ENCODE results near the gene GNLY. TPM values are rescaled to one million over a fixed set of nuclear protein-coding genes. Genes with fewer than 3 reads are reported as not detected.
A peak's percentile ranks its signal among the peaks of the same experiment; 100 is the strongest.

GNLY gene
- total and polyA plus RNA-seq, 5 experiments from 2014 or later: 5.3 to 1,108 (median 21.0) TPM

- peaks cover 0 to 3% (median 0%) of the 10 kb centered on the region in 5 donors for H3K27me3 Mint-ChIP-seq
- no peak overlapping the region for H3K27ac Mint-ChIP-seq
- H3K36me3 Mint-ChIP-seq: no peaks in the 10 kb centered on the region
- no peak for DNase-seq
- POLR2A ChIA-PET: interaction anchor here (0.6 kb wide), 1 partner anchor 188 kb away, joined by 3 read pairs; no protein-coding TSS in a partner anchor
- peak overlapping the region in 2 of 10 donors; percentile 24 to 66 for H3K4me3 Mint-ChIP-seq
- no peak for ATAC-seq
- H3K9me3 Mint-ChIP-seq: no peaks in the 10 kb centered on the region
- H3K4me1 Mint-ChIP-seq: peaks cover 0 to 21% (median 4%) of the 10 kb centered on the region in 4 donors
Observed at GRCh38 chr2:85680707-85681371, 13.3 kb upstream of the GNLY start.

GRCh38 chr2:85681372-85681763 is 12.8 kb upstream of the GNLY start:
- POLR2A ChIA-PET: no interaction called here
- DNase-seq (peak in 1 of 10 donors; percentile 28), ATAC-seq (no peak)
- H3K4me1 Mint-ChIP-seq: peaks cover 0 to 21% (median 4%) of the 10 kb centered on the region in 4 donors
- H3K9me3 Mint-ChIP-seq: no peaks in the 10 kb centered on the region
- H3K36me3 Mint-ChIP-seq: no peaks in the 10 kb centered on the region
- H3K4me3 Mint-ChIP-seq: peak overlapping the region in 2 of 10 donors; percentile 12 to 66
- peaks cover 0 to 3% (median 0%) of the 10 kb centered on the region in 5 donors for H3K27me3 Mint-ChIP-seq
- peak overlapping the region in 1 of 10 donors; percentile 28 for H3K27ac Mint-ChIP-seq

- no peaks in the 10 kb centered on the region for H3K9me3 Mint-ChIP-seq
- no peak overlapping the region for H3K27ac Mint-ChIP-seq
- no peaks in the 10 kb centered on the region for H3K36me3 Mint-ChIP-seq
- ATAC-seq (no peak), DNase-seq (no peak)
- H3K4me3 Mint-ChIP-seq: peak overlapping the region in 1 of 10 donors; percentile 66
- POLR2A ChIA-PET: no interaction called here
- H3K27me3 Mint-ChIP-seq: peaks cover 0 to 3% (median 0%) of the 10 kb centered on the region in 5 donors
- H3K4me1 Mint-ChIP-seq: peaks cover 0 to 21% (median 4%) of the 10 kb centered on the region in 4 donors
Observed at GRCh38 chr2:85681776-85682175, 12.4 kb upstream of the GNLY start.

DNA sequence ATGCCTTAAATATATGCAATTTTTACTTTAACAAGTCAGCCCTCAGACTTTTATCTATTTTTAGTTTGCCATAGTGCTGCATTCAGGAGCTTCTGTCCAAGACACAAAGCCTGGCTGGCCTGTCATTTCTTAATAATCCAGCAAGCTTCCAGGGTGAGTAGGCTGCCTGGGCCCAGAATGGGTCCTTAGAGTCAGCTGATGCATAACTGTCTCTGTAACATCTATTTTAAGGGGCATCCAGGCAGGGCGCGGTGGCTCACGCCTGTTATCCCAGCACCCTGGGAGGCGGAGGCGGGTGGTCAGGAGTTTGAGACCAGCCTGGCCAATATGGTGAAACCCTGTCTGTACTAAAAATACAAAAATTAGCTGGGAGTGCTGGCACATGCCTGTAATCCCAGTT is 11.8 kb upstream of the GNLY start:
- Mint-ChIP-seq H3K27ac (no peak overlapping the region), H3K4me3 (no peak overlapping the region), H3K27me3 (peaks cover 0 to 3% (median 0%) of the 10 kb centered on the region in 5 donors), H3K9me3 (no peaks in the 10 kb centered on the region), H3K4me1 (peaks cover 0 to 21% (median 4%) of the 10 kb centered on the region in 4 donors), H3K36me3 (no peaks in the 10 kb centered on the region)
- POLR2A ChIA-PET: no interaction called here
- ATAC-seq (no peak), DNase-seq (peak in 1 of 10 donors; percentile 45)

DNA sequence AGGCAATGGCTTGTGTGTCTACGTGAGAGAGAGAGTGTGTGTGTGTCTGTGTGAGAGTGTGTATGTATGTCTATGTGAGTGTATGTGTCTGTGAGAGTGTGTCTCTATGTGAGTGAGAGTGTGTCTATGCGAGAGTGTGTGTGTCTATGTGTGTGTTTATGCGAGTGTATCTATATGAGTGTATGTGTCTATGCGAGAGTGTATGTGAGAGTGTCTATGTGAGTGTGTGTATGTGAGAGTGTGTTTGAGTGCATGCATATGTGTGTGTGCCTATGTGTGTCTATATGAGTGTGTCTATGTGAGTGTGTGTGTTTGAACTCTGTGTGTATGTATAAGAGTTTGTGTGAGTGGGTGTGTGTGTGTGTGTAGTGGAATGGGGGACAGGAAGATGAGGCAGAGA is 9.8 kb upstream of the GNLY start:
- Mint-ChIP-seq H3K4me3 (no peak overlapping the region), H3K36me3 (no peaks in the 10 kb centered on the region), H3K9me3 (peaks cover 0 to 1% (median 0%) of the 10 kb centered on the region in 9 donors), H3K4me1 (peaks cover 0 to 14% (median 0%) of the 10 kb centered on the region in 4 donors), H3K27me3 (peaks cover 0 to 3% (median 1%) of the 10 kb centered on the region in 5 donors), H3K27ac (no peak overlapping the region)
- DNase-seq (no peak), ATAC-seq (no peak)
- POLR2A ChIA-PET: no interaction called here

GRCh38 chr2:85684806-85685205 is 9.4 kb upstream of the GNLY start:
- Mint-ChIP-seq H3K36me3 (no peaks in the 10 kb centered on the region), H3K27ac (no peak overlapping the region), H3K27me3 (peaks cover 0 to 3% (median 1%) of the 10 kb centered on the region in 5 donors), H3K4me1 (peaks cover 0 to 13% (median 0%) of the 10 kb centered on the region in 4 donors), H3K4me3 (no peak overlapping the region), H3K9me3 (peaks cover 0 to 1% (median 0%) of the 10 kb centered on the region in 9 donors)
- no peak for ATAC-seq
- no peak for DNase-seq
- POLR2A ChIA-PET: no interaction called here

- Mint-ChIP-seq H3K4me1 (peaks cover 0 to 9% (median 0%) of the 10 kb centered on the region in 4 donors), H3K4me3 (no peak overlapping the region), H3K27ac (no peak overlapping the region), H3K27me3 (peaks cover 0 to 4% (median 2%) of the 10 kb centered on the region in 5 donors), H3K36me3 (no peaks in the 10 kb centered on the region), H3K9me3 (peaks cover 0 to 1% (median 0%) of the 10 kb centered on the region in 9 donors)
- no peak for DNase-seq
- POLR2A ChIA-PET: interaction anchor here (0.6 kb wide), 1 partner anchor 73 kb away, joined by 4 read pairs; no protein-coding TSS in a partner anchor
- ATAC-seq: no peak
Observed at GRCh38 chr2:85690932-85691331, 3.2 kb upstream of the GNLY start.

DNA sequence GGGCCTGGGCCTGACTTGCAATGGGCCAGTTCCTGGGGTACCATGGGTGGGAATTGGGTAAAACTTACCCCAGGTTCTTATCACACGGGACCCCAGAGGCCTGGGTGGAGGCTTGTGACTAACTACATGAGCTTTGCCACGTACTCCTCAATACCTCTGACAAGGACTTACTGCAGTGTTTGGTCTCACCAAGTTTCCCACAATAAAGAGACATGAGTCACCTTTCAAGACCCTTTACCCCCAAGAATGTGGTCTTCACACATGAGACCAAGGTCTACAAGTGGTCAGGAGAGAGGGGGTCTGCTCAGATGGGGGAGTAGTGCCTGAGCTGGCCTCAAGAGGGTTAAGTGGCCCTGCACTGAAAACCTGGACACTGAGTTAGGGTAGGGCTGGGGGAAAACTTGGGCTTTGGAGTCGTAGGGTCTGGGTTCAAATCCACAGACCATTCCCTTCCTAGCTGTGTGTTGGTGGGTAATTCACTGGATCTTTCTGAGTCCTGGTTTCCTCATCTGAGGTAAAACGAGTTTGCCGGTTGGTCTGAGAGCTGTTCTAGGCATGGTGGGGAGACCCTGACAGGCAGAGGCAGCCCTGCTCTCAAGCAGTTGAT is 2.0 kb upstream of the GNLY start:
- Mint-ChIP-seq H3K4me1 (peaks cover 0 to 9% (median 0%) of the 10 kb centered on the region in 4 donors), H3K27me3 (peaks cover 0 to 4% (median 2%) of the 10 kb centered on the region in 5 donors), H3K27ac (peak overlapping the region in 1 of 10 donors; percentile 75), H3K36me3 (no peaks in the 10 kb centered on the region), H3K4me3 (peak overlapping the region in 1 of 10 donors; percentile 5), H3K9me3 (peaks cover 0 to 1% (median 0%) of the 10 kb centered on the region in 9 donors)
- POLR2A ChIA-PET: no interaction called here
- no peak for DNase-seq
- ATAC-seq: no peak

DNA sequence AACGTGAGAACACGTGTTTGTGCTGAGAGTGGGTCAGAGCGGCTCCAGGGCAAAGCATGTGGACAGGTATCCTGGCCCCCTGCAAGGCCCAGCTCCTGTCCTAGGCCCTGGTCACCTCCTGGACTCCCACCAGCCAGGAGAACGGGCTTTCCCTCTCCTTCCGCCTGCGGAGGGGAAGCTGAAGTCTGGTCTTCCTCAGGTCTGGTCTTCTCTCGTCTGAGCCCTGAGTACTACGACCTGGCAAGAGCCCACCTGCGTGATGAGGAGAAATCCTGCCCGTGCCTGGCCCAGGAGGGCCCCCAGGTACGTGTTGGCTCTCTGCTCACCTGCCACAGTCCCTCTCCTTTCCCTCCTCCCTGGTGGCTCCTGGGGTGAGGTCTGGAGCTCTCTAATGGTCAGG is 963 bp downstream of the GNLY start:
- peak overlapping the region in 3 of 10 donors; percentile 48 to 74 (median 73) for H3K4me3 Mint-ChIP-seq
- peaks cover 0 to 4% (median 1%) of the 10 kb centered on the region in 5 donors for H3K27me3 Mint-ChIP-seq
- H3K9me3 Mint-ChIP-seq: no peaks in the 10 kb centered on the region
- POLR2A ChIA-PET: no interaction called here
- H3K27ac Mint-ChIP-seq: peak overlapping the region in 2 of 10 donors; percentile 44 to 87
- ATAC-seq (no peak), DNase-seq (no peak)
- peaks cover 0 to 11% (median 2%) of the 10 kb centered on the region in 4 donors for H3K4me1 Mint-ChIP-seq
- H3K36me3 Mint-ChIP-seq: no peaks in the 10 kb centered on the region

DNA sequence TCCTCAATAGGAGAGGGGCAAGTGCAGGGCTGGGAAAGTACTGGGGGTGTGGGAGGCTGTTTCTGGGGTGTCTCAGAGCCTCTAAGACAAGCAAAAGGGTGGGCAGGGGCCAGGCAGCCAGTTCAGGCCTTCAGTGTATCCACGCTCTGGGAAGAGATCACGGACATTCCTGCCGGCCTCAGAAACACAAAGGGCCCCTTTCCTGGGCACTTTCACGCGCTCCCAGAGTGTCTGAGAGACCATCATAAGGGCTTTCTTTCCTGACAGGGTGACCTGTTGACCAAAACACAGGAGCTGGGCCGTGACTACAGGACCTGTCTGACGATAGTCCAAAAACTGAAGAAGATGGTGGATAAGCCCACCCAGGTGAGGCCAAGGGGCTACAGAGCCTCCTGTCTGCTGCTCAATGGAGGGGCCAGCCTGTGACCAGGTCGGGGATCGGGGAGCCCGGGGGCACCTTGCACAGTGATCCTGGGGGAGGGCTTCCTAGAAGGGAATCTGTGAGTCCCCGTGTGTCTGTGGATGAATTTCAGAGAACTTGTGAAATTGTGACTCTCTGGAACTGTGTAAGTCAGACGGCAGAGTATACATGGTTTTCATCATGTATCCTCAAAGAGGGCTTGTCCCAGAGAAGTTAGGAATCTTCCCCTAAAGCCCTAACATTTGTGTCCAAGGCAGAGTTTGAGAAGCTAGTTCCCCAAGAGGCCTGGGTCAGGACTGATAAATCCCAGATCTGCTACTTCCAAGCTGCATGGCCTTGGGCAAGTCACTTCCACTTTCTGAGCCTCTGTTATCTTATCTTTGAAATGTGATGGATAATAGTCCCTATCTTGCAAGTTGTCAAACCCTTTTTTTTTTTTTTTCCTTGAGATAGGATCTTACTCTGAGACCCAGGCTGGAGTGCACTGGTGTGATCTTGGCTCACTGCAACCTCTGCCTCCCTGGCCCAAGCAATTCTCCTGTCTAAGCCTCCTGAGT is 1.8 kb downstream of the GNLY start:
- Mint-ChIP-seq H3K4me3 (peak overlapping the region in 3 of 10 donors; percentile 33 to 73 (median 67)), H3K9me3 (no peaks in the 10 kb centered on the region), H3K4me1 (peaks cover 0 to 13% (median 2%) of the 10 kb centered on the region in 4 donors), H3K36me3 (no peaks in the 10 kb centered on the region), H3K27me3 (peaks cover 0 to 4% (median 0%) of the 10 kb centered on the region in 5 donors), H3K27ac (peak overlapping the region in 1 of 10 donors; percentile 87)
- ATAC-seq (no peak), DNase-seq (no peak)
- POLR2A ChIA-PET: no interaction called here

DNA sequence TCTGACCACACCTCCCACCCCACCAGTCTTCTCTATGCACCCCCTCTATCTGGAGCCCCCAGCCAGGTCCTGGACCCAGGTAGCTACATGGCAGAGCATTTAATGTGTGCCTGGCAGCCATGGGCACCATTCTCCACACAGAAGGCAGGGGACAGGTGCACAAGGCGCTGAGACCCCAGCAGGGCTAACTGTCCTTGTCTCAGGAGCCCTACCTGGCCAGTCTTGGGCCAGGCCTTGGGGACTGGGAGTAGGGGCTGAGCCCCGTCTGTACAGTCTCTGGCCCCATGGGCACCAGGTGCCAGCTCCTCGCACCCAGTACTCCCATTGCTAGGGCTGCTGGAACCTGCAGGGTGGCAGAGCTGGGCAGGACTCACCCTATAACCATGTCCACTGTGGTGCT is 2.9 kb downstream of the GNLY start:
- peaks cover 0 to 17% (median 2%) of the 10 kb centered on the region in 4 donors for H3K4me1 Mint-ChIP-seq
- no peaks in the 10 kb centered on the region for H3K9me3 Mint-ChIP-seq
- peak overlapping the region in 1 of 10 donors; percentile 58 for H3K27ac Mint-ChIP-seq
- H3K27me3 Mint-ChIP-seq: peaks cover 0 to 4% (median 0%) of the 10 kb centered on the region in 5 donors
- DNase-seq (no peak), ATAC-seq (no peak)
- POLR2A ChIA-PET: no interaction called here
- H3K36me3 Mint-ChIP-seq: no peaks in the 10 kb centered on the region
- peak overlapping the region in 2 of 10 donors; percentile 67 to 73 for H3K4me3 Mint-ChIP-seq

DNA sequence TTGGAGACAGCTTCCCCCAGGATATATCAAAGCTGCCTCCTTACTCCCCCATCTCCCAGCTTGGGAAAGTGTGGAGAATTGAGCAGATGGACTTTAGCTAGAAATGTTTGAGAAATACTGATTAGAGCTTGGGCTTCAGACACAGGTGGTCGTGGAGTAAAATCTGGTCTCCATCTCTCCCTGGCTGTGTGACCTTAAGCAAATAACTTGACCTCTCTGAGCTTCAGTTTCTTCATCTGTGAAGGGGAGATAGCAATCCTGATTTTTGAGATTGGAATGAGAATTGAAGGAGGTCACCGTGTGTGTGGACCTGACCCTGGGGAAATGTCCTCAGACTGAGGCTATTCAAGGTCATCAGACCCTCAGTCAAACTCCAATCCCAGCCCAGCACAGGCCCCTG is 3.6 kb downstream of the GNLY start:
- DNase-seq (no peak), ATAC-seq (no peak)
- Mint-ChIP-seq H3K36me3 (no peaks in the 10 kb centered on the region), H3K4me1 (peaks cover 0 to 21% (median 2%) of the 10 kb centered on the region in 4 donors), H3K4me3 (peak overlapping the region in 2 of 10 donors; percentile 6 to 22), H3K9me3 (no peaks in the 10 kb centered on the region), H3K27ac (peak overlapping the region in 1 of 10 donors; percentile 55), H3K27me3 (peaks cover 0 to 4% (median 0%) of the 10 kb centered on the region in 5 donors)
- POLR2A ChIA-PET: no interaction called here
